ENCODE measurements around the gene SEC14L5.

Gene SEC14L5

DNA sequence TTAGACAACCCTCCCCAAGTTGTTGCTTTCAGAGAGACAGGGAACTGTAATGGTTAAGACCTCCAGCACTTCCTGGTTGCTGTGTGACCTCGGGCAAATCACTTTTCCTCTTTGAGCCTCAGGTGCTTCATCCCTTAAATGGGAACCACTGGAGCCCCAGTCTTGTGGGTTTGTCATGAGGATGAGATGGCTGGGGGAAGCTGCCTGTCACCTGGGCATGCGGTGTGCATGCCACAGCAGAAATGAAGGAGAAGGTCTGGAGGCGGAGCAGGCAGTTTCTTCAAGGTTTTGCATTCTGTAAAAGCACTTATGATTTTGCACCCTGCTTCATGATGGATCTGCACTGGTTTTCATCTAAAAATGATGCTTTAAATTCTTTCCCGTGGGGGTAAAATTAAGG lies 53.5 kb downstream of the SEC14L5 start:
- no peak for DNase-seq

DNA sequence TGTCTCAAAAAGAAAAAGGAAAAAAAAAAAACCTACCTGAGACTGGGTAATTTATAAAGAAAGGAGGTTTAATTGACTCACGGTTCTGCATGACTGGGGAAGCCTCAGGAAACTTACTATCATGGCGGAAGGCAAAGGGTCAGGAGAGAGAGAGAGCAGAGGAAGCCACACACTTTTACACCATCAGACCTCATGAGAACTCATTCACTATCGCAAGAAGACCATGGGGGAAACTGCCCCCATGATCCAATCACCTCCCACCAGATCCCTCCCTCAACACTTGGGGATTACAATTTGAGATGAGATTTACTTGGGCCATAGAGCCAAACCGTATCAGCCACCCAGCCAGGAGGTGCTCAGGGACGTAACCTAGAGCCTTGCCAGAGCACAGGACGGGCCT lies 54.8 kb downstream of the SEC14L5 start:
- DNase-seq = no peak

DNA sequence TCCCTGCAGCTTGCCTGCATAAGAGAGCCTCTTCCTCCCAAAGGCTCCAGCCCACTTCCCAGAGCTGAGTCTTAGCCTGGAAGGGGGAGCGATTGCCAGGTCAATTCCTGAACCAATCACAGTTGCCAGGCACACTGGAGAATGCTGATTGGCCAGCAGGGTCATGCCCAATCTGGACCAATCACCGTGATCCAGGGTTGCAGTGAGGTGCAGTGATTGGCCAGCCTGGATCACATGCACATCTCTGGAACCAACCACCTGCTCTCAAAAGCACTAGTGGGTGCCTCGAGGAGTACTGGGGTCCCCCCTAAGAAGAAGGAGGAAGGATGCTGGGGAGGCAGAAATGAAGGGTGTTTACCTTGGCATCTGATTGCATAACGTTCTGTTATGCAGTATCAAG lies 57.2 kb downstream of the SEC14L5 start:
- DNase-seq = no peak

- no peak for DNase-seq
Observed at GRCh38 chr16:5015887-5016286, 57.8 kb downstream of the SEC14L5 start.

DNA sequence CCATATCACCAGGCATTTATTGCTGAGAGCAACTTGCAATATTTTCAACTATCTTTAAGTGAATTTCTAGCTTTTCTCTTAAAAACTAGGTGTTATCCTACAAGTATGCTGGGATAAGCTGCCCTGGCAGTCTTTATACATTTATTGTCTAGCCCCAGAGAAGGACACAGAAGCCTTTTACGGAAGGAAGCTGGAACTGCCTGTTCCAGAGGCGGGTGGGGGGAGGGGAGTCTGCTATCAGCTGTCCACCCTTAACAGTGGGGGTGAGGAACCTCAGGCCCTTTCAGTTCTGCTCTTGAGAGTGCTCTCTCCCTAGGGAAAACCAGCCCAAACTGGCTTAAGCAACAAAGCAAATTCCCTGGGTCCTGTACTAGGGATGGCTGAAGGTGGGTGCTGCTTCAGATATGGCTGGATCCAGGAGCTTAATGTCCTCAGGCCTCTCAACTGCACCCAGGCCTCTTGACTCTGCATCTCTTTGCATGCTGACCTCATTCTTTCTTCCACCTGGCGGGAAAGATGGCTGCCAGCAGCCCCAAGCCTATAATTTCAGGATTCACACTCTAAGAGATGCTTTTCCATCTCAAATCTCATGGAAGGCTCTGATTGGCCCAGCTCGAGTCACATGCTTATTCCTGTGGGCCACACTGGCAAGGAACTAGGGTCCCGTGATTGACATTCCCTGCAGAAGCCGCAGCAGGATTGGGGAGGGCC lies 59.0 kb downstream of the SEC14L5 start:
- DNase-seq = peak in 14 of 51 donors; percentile 5 to 43 (median 20)

DNA sequence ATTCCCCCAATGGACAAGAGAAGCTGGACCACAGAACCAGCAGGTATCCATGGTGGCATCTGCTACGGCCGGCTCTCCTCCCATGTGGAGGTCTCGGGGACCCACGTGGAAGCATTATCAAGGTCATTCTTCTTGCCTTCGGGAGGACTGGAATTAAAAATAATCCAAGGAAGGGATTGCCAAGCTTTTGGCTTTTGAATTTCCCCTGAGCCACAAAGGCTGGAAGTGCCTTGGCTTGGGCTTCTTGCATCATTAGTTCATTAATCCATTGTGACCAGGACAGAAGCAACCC lies 59.5 kb downstream of the SEC14L5 start:
- no peak for DNase-seq

DNA sequence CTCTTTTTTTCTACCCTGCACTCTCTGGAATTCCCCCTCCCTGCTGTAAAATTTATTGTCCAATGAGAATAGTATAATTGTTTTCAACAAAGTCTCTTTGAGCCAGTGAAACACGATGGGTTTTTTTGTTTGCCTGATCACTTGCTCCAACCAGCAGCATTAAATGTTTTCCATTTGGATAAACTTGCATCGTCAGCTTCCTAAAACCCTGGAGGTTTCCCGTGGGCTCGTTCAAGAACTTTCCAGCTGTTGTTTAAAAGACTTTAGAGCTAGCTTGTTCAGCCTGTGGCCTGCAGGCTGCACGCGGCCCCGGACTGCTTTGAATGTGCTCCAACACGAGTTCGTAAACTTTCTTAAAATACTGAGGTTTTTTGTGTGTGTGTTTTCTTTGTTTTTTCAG lies 60.7 kb downstream of the SEC14L5 start:
- peak in 7 of 51 donors; percentile 9 to 75 (median 17) for DNase-seq

DNA sequence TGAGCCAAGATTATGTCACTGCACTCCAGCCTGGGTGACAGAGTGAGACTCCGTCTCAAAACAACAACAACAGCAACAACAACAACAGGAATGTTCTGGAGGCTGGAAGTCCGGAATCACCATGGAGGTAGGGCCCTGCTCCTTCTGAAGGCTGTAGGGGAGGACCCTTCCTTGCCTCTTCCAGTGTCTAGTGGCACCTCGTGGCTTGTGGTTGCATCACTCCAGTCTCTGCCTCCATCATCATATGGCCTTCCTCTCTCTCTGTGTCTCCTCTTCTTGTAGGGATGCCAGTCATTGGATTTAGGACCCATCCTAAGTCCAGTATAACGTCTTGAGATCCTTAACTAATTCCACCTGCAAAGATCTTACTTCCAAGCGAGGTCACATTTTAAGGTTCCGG lies 61.6 kb downstream of the SEC14L5 start:
- peak in 1 of 51 donors; percentile 9 for DNase-seq

DNA sequence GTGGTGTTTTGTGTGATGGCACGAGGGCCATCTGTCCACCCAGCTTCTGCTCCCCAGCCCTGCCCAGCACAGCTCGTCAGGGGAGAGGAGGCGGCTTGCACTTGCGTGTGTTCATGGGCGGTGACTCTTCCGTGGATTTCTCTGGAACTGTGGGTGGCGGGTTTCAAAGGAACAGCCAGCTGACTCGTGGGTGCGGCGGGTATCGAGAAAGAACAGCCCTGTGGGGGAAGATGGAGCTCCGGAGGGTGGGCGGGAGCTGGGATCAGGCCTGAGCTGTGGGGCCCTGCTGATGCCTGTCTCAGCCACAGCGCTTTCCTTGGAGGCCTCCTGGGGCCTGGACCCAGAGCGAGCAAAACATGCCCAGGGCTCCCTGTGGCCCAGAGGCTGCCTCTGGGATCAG lies 62.4 kb downstream of the SEC14L5 start:
- DNase-seq = peak in 9 of 51 donors; percentile 11 to 68 (median 40)

DNA sequence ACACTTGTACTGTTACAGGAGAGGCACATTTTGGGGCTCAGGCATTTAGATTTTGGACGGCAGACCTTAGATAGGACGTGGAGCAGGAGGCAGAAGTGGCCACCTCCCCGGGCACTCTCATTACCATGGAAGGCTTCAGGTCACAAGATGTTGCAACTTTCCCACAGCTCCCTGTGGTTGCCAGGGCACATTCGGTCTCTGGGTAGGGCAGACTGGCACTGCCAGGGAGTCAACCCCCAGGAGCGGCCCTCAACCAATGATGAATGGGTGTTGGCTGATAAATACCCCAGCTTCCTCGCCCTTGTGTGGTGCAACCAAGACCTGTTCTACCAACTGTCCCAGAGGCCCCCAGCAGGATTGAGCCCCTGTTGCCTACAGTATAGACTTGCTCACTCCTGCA lies 64.4 kb downstream of the SEC14L5 start:
- DNase-seq = no peak

DNA sequence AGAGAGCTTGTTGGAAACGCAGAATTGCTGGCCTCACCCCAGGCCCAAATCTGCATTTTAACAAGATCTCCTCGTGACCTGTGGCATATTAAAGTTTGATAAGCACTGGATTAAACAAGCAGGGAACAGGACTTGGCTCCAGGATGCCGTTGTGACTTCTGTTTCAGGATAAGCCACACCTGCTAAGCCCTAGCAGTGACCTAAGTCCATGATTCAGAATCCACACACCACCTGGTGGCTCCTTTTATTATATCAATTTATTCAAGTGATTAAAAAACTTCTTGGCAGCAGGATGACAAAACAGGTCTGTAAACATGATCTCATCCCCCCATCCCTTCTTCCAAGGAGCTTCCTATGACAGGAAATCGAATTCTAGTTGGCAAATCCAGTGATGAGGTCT lies 66.5 kb downstream of the SEC14L5 start:
- peak in 1 of 51 donors; percentile 56 for DNase-seq

DNA sequence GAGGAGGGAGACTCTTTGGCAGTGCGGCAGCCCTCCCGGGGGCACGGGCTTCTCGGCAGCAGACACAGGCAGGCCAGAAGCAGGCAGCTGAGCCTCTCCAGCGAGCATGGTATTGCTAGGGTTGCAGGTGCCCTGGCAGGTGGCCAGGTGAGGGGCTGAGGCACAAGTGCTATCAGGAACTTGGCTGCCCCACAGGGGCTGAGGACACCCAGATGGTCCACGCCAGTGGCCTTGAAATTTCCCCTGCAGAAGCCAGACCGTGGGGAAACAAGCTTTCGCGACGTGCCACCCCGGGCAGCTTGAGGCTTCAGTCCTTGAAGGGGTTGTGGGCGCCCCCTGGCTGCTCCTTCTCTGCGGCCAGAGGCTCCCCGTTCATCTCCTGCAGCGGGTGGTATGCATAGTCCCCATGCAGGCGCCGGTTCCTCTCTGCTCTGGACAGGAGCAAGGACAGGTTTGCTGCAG lies 67.1 kb downstream of the SEC14L5 start:
- peak in 38 of 51 donors; percentile 4 to 77 (median 49) for DNase-seq

- no peak for DNase-seq
Observed at GRCh38 chr16:5026664-5027063, 68.5 kb downstream of the SEC14L5 start.

GRCh38 chr16:5027086-5027485 lies 69.0 kb downstream of the SEC14L5 start:
- no peak for DNase-seq

DNA sequence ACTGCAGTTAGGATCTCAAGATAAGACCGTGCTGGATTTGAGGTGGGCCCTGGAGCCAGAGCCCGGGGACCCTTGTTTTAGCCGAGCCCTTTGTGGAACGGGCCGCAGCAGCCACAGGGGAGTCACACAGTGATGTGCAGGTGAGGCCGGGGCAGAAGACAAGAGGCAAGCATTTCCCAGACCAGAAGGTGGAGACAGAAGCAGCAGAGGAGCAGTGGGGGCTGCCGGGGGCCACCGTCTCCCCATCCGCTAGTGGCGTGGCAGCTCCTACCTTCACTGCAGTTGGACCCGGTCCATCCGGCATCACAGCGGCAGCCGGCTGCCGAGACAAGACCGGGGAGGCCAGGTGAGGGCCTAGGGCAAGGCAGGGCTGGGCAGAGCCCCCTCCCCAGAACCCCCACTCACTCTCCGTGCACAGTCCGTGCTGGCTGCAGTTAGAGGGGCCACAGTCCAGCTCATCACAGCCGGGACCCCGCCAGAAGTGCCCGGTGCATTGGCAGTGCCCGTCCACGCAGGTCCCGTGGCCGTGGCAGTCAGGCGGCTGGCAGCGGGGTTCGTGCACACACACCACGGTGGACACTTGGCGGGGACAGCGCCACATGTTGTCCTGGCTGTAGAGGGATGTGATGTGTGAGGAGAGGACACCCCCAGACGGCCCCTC lies 69.6 kb downstream of the SEC14L5 start:
- no peak for DNase-seq

DNA sequence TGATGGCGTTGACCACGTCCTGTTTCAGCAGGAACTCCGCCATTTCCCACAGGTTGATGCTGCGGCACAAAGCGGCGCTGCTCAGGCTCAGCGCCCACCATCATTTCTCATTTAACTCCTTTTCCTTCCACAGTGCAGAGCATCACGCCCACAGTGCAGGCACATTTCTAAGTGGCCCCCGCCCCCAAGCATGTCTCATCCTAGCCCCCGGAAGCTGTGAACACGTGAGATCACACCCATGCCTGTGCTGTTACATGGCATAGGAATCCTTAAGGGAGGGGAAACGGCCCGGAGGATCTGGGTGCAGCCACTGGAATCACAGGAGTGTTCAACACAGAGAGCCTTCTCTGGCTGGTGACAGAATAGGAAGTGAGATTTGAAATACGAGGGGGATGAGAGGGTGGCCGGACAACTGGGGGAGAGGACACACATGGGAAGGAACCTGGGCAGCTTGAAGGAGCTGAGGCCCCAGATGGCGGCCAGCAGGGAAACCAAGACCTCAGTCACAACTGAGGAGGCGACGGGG lies 70.9 kb downstream of the SEC14L5 start:
- peak in 4 of 51 donors; percentile 15 to 73 (median 47) for DNase-seq

GRCh38 chr16:5030251-5030870 lies 72.2 kb downstream of the SEC14L5 start:
- no peak for DNase-seq

DNA sequence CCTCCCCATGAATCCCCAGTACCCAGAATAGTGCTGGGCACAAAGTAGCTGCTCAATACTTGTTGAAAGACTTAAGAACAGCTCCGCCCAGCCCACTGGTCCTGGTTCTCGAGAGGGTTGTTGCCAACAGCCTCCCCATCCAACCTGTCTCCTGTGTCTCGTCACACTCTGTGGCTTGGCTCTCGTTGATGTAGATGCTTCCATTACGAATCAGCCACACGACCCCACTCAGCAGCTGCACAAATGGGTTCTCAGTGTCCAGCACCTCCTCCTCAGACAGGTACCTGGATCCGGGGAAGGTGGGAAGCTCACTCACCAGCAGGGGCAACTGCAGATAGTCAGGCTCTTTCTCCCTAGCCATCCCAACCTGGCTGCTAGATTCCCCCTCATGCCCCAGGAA lies 73.5 kb downstream of the SEC14L5 start:
- no peak for DNase-seq

DNA sequence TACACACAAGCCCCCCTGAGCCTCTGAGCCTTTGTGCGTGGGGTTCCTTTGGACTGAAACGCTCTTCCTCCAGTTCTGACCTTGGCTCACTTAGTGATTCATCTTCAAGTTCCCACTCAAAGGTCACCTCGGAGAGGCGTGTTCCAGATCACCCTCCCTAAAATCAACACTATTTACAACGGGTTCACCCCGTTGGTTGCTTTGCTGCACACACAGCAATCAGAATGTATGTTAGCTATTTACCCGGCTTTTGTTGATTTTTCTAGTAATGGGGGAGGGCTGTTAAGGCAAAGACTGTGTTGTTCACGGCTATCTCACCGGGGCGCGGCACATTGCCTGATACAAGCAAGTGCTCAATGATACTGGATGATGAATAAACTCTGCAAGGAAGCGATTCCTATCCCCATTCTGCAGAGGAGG lies 74.6 kb downstream of the SEC14L5 start:
- no peak for DNase-seq

- DNase-seq = peak; percentile 50 to 93 (median 82)
Observed at GRCh38 chr16:5033256-5034166, 75.4 kb downstream of the SEC14L5 start, which contains the start of gene NAGPA. Gene NAGPA (minus strand): TSS chr16:5033935. CDS start chr16:5033914, 21 bp downstream.

DNA sequence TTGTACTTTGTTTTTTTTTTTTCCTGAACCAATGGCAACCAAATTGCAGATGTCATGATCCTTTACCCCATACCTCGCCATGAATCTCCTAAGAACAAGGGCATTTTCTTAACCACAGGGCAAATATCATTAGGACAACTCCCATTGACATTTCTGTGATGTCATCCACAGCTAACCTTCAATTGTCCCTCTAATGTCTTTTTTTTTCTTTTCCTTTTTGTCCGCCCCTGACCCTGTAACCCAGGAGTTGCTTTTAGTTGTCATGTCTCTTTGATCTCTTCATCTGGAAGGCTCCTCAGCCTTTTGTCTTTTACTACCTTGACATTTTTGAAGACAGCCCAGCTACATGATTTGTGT lies 76.0 kb downstream of the SEC14L5 start:
- no peak for DNase-seq

DNA sequence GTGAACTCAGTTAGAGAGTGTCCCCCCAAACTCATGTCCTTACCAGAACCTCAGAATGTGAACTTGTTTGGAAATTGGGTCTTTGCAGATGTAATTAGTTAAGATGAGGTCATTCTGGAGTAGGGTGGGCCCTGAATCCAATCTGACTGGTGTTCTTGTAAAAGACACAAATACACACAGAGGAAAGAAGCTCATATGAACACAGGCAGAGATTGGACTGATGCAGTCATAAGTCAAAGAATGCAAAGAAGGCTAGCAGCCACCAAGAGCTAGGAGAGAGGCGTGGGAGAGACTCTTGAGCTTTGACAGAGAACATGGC lies 77.7 kb downstream of the SEC14L5 start:
- DNase-seq = no peak
